CD14-positive monocyte (primary cell): ENCODE measurements around the gene ADRA2C. TPM values are rescaled to one million over a fixed set of nuclear protein-coding genes. Genes with fewer than 3 reads are reported as not detected.

Experiments used
- DNase-seq, 3 donors: peaks; one replicate each; pipeline ENCODE4 v3.0.0-alpha.2; 2011 to 2022
- H2AFZ ChIP-seq: 2 replicates; pipeline ENCODE4 v1.6.0; 2012; ENCODE audit warnings: mild to moderate bottlenecking, low read depth, low read length, inconsistent platforms; ENCODE audit not compliant: insufficient read depth, poor library complexity, severe bottlenecking
- H3K27ac ChIP-seq, 2 donors: 1 replicate in 1 of 2; 2 replicates in 1 of 2; pipeline ENCODE4 v1.5.1; 2012 to 2013; ENCODE audit warnings: low read length in 2 of 2, control low read depth in 1 of 2, inconsistent platforms in 1 of 2, low read depth in 1 of 2, mild to moderate bottlenecking in 1 of 2
- H3K27me3 ChIP-seq, 2 donors: one replicate each; pipeline versions ENCODE4 v1.6.0 to v1.6.1; 2011 to 2013; ENCODE audit warnings: low read length in 2 of 2; ENCODE audit not compliant: control insufficient read depth in 2 of 2, insufficient read depth in 2 of 2
- H3K36me3 ChIP-seq, 2 donors: replicated peaks in 1 of 2; 1 replicate in 1 of 2; 2 replicates in 1 of 2; pipeline versions ENCODE4 v1.5.1 to v1.6.1; 2012 to 2013; ENCODE audit warnings: low read length in 2 of 2, control low read depth in 1 of 2, inconsistent platforms in 1 of 2, mild to moderate bottlenecking in 1 of 2; ENCODE audit not compliant: insufficient read depth in 2 of 2, control insufficient read depth in 1 of 2
- H3K4me1 ChIP-seq, 2 donors: 1 replicate in 1 of 2; 2 replicates in 1 of 2; pipeline versions ENCODE4 v1.5.1 to v1.6.1; 2012 to 2013; ENCODE audit warnings: low read length in 2 of 2, control low read depth in 1 of 2, inconsistent platforms in 1 of 2, mild to moderate bottlenecking in 1 of 2, moderate library complexity in 1 of 2; ENCODE audit not compliant: insufficient read depth in 2 of 2, control insufficient read depth in 1 of 2
- H3K4me2 ChIP-seq: replicated peaks from 2 replicates; pipeline ENCODE3; 2012; ENCODE audit warnings: low read length, moderate library complexity, mild to moderate bottlenecking; ENCODE audit not compliant: poor library complexity, severe bottlenecking; ENCODE audit errors: extremely low read depth
- H3K4me3 ChIP-seq, 3 experiments: fragments of 200-600 bp in 1 of 3; sonication (generic) in 1 of 3; replicated peaks in 1 of 3; 1 replicate in 2 of 3; 2 replicates in 1 of 3; pipeline ENCODE4 v1.5.1; 2011 to 2013; ENCODE audit warnings: low read length in 3 of 3, mild to moderate bottlenecking in 3 of 3, control low read depth in 2 of 3, low read depth in 2 of 3, inconsistent platforms in 1 of 3, moderate library complexity in 1 of 3
- H3K79me2 ChIP-seq: 2 replicates; pipeline ENCODE4 v1.6.0; 2012; ENCODE audit warnings: mild to moderate bottlenecking, control low read depth, inconsistent platforms, low read length, moderate library complexity; ENCODE audit not compliant: insufficient read depth
- H3K9ac ChIP-seq: 2 replicates; pipeline ENCODE4 v1.6.0; 2017; ENCODE audit warnings: low read length, mild to moderate bottlenecking; ENCODE audit not compliant: insufficient read depth, poor library complexity, severe bottlenecking
- H3K9me3 ChIP-seq, 2 donors: replicated peaks in 1 of 2; 1 replicate in 1 of 2; 2 replicates in 1 of 2; pipeline versions ENCODE4 v1.5.1 to v1.6.1; 2012 to 2013; ENCODE audit warnings: low read length in 2 of 2, control low read depth in 1 of 2; ENCODE audit not compliant: control insufficient read depth in 1 of 2, insufficient read depth in 1 of 2
- H4K20me1 ChIP-seq: 2 replicates; pipeline ENCODE4 v1.6.0; 2012; ENCODE audit warnings: mild to moderate bottlenecking, low read length, control low read depth, moderate library complexity; ENCODE audit not compliant: insufficient read depth
- H3K27ac Mint-ChIP-seq, 7 donors: one replicate each; pipeline ENCODE4 v1.8.0; 2020; ENCODE audit warnings: mild to moderate bottlenecking in 7 of 7, mixed read lengths in 7 of 7, moderate library complexity in 6 of 7, inconsistent platforms in 2 of 7
- H3K27me3 Mint-ChIP-seq, 3 donors: one replicate each; pipeline ENCODE4 v1.8.0; 2021 to 2022; ENCODE audit warnings: low read depth in 3 of 3, mild to moderate bottlenecking in 3 of 3, mixed read lengths in 3 of 3, moderate library complexity in 3 of 3, inconsistent platforms in 1 of 3
- H3K36me3 Mint-ChIP-seq, 2 donors: one replicate each; pipeline ENCODE4 v1.8.0; 2020; ENCODE audit warnings: mixed read lengths in 2 of 2, inconsistent platforms in 1 of 2, mild to moderate bottlenecking in 1 of 2
- H3K4me1 Mint-ChIP-seq: one replicate; pipeline ENCODE4 v1.8.0; 2020; ENCODE audit warnings: mild to moderate bottlenecking, mixed read lengths
- H3K4me3 Mint-ChIP-seq, 2 donors: one replicate each; pipeline ENCODE4 v1.8.0; 2020; ENCODE audit warnings: mild to moderate bottlenecking in 2 of 2, mixed read lengths in 2 of 2, moderate library complexity in 1 of 2
- H3K9me3 Mint-ChIP-seq, 7 donors: one replicate each; pipeline ENCODE4 v1.8.0; 2020 to 2022; ENCODE audit warnings: mixed read lengths in 7 of 7, mild to moderate bottlenecking in 6 of 7, moderate library complexity in 6 of 7, inconsistent platforms in 2 of 7
- WGBS: methylation state at CpG from one replicate; pipeline ENCODE4 v1.1.5; 2013; ENCODE audit warnings: missing lambda C conversion rate; ENCODE audit not compliant: insufficient coverage; 5-methylcytosine and 5-hydroxymethylcytosine counted together
- intact Hi-C, 2 donors: fragments of 100-400 bp; cut with micrococcal nuclease; formaldehyde crosslinking; loops; one replicate each; pipeline versions ENCODE4 v1.15.0 to v1.15.1; 2023
- polyA plus RNA-seq, 3 donors: library from polyadenylated mRNA; depleted of rRNA in 1 of 3; unstranded in 2 of 3; stranded (reverse) in 1 of 3; fragments of 300-500 nt in 2 of 3; fragments of >200 nt in 1 of 3; fragmentation: Illumina TruSeq in 2 of 3; gene quantifications; 1 replicate in 2 of 3; 2 replicates in 1 of 3; pipeline ENCODE4 v1.2.3, GENCODE V29; 2012 to 2021
- TF ChIP-seq, protein P1 (sequence below): fragments of 200-600 bp; IDR thresholded peaks from one replicate; pipeline ENCODE4 v1.8.0; 2022; ENCODE audit warnings: antibody characterized with exemption, mild to moderate bottlenecking

ADRA2C gene
- polyA plus RNA-seq, 3 donors, result not detected

DNA sequence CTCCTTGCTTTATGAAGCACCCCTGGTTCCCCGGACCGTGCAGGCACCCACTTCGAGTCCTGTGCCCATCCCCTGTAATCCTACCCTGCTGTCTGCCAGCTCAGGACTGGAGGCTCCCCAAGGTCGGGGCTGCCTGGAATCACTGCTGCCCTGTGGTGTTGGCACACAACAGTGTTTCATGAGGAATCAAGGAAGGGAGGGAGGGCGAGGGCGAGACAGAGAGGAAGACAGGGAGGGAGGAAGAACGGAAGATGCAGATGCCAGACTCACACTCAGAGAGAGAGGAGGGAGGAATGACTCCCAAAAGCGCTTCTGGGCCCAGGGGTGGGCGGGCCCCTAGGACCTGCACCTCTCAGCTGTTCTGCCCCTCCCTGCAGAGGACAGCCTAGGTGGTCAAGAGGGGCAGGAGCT lies 42.9 kb upstream of the ADRA2C start:
- TF ChIP-seq, protein P1, sequence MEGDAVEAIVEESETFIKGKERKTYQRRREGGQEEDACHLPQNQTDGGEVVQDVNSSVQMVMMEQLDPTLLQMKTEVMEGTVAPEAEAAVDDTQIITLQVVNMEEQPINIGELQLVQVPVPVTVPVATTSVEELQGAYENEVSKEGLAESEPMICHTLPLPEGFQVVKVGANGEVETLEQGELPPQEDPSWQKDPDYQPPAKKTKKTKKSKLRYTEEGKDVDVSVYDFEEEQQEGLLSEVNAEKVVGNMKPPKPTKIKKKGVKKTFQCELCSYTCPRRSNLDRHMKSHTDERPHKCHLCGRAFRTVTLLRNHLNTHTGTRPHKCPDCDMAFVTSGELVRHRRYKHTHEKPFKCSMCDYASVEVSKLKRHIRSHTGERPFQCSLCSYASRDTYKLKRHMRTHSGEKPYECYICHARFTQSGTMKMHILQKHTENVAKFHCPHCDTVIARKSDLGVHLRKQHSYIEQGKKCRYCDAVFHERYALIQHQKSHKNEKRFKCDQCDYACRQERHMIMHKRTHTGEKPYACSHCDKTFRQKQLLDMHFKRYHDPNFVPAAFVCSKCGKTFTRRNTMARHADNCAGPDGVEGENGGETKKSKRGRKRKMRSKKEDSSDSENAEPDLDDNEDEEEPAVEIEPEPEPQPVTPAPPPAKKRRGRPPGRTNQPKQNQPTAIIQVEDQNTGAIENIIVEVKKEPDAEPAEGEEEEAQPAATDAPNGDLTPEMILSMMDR, result no peak
- H3K79me2 ChIP-seq, result no peaks in the 10 kb centered on the region
- no peaks in the 10 kb centered on the region for H3K4me1 Mint-ChIP-seq
- H3K9ac ChIP-seq, result no peak overlapping the region
- H3K36me3 Mint-ChIP-seq, result no peaks in the 10 kb centered on the region
- DNase-seq, result no peak
- no peak overlapping the region for H3K27ac Mint-ChIP-seq
- H3K27me3 Mint-ChIP-seq, result peaks cover 28 to 44% (median 36%) of the 10 kb centered on the region in 3 donors
- no peaks in the 10 kb centered on the region for H3K36me3 ChIP-seq
- H3K4me3 Mint-ChIP-seq, result peak overlapping the region in 1 of 2 donors; percentile 15
- peaks cover 0 to 25% of the 10 kb centered on the region in 2 donors for H3K27me3 ChIP-seq
- whole genome bisulfite sequencing, result 78% methylated on average over 6 of the region's 9 CpGs
- H4K20me1 ChIP-seq, result no peaks in the 10 kb centered on the region
- intact Hi-C loops, result no loop called here
- H3K4me3 ChIP-seq, result no peak overlapping the region
- H3K9me3 Mint-ChIP-seq, result peaks cover 0 to 12% (median 3%) of the 10 kb centered on the region in 7 donors
- no peak overlapping the region for H3K27ac ChIP-seq
- no peak overlapping the region for H3K4me2 ChIP-seq
- peaks cover 4 to 6% of the 10 kb centered on the region in 2 donors for H3K9me3 ChIP-seq
- H2AFZ ChIP-seq, result no peak overlapping the region
- H3K4me1 ChIP-seq, result no peaks in the 10 kb centered on the region

DNA sequence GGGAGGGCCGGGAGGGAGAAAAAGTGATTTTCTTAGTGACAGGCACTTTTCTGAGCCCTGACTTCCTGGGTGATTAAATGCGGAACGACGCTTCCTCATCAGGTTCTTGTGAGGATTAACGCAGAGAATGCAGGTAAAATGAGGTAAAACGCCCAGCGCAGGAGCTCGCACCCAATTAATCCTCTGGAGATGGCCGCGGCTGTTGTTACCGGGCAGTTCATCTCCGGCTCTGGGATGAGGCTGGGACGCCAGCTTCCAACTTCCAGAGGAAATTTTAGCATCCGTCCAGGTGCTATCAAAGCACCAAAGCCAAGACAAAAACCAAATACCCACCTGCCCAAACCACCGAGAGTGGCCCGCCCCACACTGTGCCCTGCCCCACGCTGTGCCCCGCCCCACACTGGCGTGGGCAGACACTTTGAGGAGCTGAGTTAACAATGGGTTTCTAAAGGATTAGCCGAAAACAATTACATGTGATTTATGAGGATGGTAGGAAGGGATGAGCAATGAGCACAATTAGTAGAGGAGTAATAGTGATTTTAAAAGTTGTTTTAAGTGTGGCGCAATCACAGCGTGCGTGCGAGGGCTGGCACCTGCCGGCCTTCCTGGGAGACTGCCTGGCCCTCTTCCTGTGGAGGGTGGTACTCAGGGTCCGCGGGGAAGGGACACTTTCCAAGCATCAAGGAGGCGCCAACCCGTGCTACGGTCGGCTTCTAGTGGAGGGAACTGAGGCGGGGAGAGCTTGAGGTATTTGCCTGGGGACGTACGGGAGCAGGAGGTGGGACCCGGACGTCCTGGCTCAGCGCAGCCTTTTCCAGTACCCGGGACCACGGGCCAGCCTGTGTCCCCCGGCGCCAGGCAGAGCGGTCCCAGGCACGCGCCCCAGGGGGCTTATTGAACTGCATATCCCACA lies 41.6 kb upstream of the ADRA2C start:
- DNase-seq, result no peak
- H3K27me3 ChIP-seq, result peaks cover 0 to 25% of the 10 kb centered on the region in 2 donors
- H3K27ac ChIP-seq, result no peak overlapping the region
- H3K4me1 ChIP-seq, result no peaks in the 10 kb centered on the region
- no peaks in the 10 kb centered on the region for H3K79me2 ChIP-seq
- H3K27me3 Mint-ChIP-seq, result peaks cover 24 to 50% (median 41%) of the 10 kb centered on the region in 3 donors
- intact Hi-C loops, result no loop called here
- no peaks in the 10 kb centered on the region for H3K36me3 ChIP-seq
- H3K4me3 Mint-ChIP-seq, result peak overlapping the region in 1 of 2 donors; percentile 51
- TF ChIP-seq, protein P1, result no peak
- no peak overlapping the region for H3K4me3 ChIP-seq
- H3K4me2 ChIP-seq, result no peak overlapping the region
- no peaks in the 10 kb centered on the region for H4K20me1 ChIP-seq
- H3K4me1 Mint-ChIP-seq, result no peaks in the 10 kb centered on the region
- WGBS, result 12% methylated on average over 41 of the region's 44 CpGs
- no peaks in the 10 kb centered on the region for H3K36me3 Mint-ChIP-seq
- no peak overlapping the region for H3K9ac ChIP-seq
- H3K9me3 Mint-ChIP-seq, result peaks cover 0 to 6% (median 0%) of the 10 kb centered on the region in 7 donors
- H3K9me3 ChIP-seq, result no peaks in the 10 kb centered on the region
- H3K27ac Mint-ChIP-seq, result no peak overlapping the region
- H2AFZ ChIP-seq, result no peak overlapping the region
